GM12864 (cell line): Measurements from ENCODE around the gene GPR183.

Experiments used
- DNase-seq: peaks from one replicate; pipeline ENCODE4 v3.0.0-alpha.2; 2011; ENCODE audit warnings: low read depth
- H3K4me3 ChIP-seq: 2 replicates; pipeline ENCODE4 v1.5.1; 2011; ENCODE audit warnings: mild to moderate bottlenecking, low read depth, low read length, control low read depth
- TF ChIP-seq, protein P1 (sequence below): IDR thresholded peaks from 2 replicates; pipeline ENCODE4 v1.5.1; 2011; ENCODE audit warnings: low read depth, mild to moderate bottlenecking, moderate library complexity, low read length, control low read depth, inconsistent platforms; ENCODE audit errors: missing control alignments

Gene GPR183

DNA sequence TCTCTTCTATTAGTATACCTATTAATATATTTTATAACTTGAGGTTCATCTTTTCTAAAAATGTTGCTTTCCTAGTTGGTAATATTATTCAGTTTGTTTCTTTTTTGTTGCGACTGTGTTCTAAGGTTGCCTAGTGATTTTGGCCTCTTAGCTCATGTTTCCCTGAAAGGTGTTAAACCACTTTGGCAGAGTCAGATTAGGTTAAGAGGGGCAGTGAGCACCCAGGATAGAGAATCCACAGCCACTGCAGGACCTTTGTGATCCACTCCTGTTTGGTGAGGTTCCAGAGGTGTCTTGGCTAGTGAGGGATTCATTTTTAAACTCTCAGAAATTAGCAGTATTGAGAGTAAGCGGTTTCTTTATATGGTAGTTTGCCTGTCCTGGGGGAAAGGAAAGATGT is 34.1 kb downstream of the GPR183 start:
- no peak for DNase-seq
- no peak overlapping the region for H3K4me3 ChIP-seq
- TF ChIP-seq, protein P1, sequence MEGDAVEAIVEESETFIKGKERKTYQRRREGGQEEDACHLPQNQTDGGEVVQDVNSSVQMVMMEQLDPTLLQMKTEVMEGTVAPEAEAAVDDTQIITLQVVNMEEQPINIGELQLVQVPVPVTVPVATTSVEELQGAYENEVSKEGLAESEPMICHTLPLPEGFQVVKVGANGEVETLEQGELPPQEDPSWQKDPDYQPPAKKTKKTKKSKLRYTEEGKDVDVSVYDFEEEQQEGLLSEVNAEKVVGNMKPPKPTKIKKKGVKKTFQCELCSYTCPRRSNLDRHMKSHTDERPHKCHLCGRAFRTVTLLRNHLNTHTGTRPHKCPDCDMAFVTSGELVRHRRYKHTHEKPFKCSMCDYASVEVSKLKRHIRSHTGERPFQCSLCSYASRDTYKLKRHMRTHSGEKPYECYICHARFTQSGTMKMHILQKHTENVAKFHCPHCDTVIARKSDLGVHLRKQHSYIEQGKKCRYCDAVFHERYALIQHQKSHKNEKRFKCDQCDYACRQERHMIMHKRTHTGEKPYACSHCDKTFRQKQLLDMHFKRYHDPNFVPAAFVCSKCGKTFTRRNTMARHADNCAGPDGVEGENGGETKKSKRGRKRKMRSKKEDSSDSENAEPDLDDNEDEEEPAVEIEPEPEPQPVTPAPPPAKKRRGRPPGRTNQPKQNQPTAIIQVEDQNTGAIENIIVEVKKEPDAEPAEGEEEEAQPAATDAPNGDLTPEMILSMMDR: no peak

DNA sequence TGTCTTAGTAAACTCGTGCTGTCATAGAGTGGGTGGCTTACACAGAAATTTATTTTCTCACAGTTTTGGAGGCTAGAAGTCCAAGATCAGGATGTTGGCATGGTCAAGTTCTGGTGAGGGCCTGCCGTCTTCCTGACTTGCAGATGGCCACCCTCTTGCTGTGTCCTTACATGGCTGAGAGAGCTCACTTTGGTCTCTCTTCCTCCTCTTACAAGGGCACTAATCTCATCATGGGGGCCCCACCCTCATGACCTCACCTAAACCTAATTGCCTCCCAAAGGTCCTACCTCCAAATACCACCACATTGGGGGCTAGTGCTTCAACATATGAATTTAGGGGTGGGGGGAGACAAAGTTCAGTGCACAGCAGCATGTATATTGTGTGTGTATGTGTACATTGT is 34.7 kb downstream of the GPR183 start:
- no peak for DNase-seq
- TF ChIP-seq, protein P1: no peak
- H3K4me3 ChIP-seq: no peak overlapping the region

DNA sequence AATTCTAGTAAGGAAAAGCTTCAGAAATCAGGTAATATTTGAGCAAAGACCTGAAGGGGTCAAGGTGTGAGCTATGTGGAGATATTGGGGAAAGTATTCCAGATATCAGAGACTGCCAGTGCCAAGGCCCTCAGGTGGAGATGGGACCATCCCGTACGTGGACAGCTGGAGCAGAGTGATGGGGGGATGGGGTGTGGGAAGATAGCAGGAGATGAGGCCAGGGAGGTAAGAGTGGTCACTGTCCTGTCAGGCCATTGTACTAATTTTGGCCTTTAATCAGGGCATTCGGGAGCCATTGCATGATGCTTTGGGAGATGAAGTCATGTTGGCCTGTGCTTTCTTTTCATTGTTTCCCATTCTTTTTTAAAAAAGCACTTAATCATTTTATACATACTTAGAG is 36.0 kb downstream of the GPR183 start:
- TF ChIP-seq, protein P1: no peak
- no peak overlapping the region for H3K4me3 ChIP-seq
- no peak for DNase-seq

DNA sequence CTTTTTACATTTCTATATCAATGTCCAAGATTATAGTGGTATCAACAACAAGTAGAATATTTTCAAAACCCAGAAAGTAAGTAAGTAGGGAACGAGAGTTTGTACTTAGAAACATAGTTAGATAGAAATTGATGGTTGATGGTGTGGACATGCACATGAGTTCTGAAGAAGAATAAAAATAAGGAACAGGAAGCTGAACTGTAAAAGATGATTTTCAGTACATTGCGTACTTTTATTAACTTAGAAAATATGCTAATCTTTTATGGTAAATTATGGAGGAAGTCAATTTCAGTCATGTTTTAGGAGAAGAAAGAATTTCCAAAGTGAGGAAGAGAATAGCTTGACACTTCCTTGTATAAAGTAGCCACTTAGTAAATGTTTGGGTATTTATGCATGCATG is 36.7 kb downstream of the GPR183 start:
- DNase-seq: no peak
- TF ChIP-seq, protein P1: no peak
- no peak overlapping the region for H3K4me3 ChIP-seq

DNA sequence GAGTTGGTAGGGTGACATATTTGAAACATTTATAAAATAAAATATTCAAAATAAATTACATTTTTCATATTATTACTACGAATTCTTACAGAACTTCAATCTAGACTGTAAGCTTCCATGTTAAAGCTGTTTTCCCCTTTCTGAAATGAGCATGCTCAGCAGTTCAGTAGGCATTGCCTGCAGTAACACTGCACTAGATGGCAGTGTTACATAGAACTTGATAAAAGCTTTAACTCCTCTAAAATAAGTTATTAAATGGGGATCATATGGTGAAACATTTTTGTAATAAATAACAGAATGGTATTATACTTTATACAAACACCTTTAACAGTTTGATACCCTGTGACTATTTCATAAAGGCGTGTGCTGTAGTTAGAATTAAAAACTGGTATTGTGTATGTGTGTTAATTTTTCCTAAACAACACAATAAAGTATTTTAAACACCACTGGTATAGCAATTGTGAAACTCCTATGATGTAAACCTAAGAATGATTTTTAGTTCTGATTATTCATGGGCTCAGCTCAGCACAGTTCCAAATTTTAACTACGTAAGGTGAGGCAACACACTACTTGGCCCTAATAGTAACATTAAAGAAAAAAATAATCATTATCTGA is 37.5 kb downstream of the GPR183 start:
- TF ChIP-seq, protein P1: peak; percentile 66
- no peak for DNase-seq
- no peak overlapping the region for H3K4me3 ChIP-seq

DNA sequence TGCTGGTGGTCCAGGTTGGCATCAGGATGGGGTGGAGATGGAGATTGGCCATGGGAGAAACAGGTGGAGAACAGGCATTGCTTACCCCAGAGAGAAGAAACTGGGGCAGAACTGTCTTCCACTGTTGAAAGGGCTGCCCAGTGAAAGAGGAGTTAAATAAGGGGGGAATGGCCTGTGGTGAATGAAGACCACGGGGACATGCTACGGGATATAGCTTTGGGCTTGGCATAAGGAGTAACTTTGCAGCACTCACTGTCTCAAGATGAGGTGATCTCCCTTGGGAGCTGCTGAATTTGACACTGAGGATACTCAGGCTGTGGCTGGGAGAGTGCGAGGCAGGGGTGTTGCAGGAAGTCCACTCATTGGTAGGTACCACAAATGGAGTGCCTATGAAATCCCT is 38.4 kb downstream of the GPR183 start:
- no peak for DNase-seq
- TF ChIP-seq, protein P1: no peak
- H3K4me3 ChIP-seq: no peak overlapping the region

DNA sequence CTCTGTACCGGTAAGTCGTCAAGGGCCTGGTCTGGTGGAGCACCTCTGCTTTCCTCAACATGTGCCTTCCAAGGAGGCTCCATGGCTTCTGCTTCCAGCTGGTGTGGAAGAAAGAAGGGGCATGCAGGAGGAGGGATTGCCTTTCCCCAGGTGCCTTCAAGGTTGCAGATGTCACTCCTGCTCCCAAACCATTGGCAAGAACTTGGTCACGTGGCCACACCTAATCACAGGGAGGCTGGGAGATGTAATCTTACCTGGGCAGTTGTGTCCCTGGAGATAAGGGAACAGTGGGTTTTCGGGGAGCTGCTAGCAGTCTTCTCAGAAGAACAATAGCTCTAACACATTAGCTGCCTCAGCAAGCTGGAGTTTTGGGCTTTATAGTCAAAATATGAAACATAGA is 39.3 kb downstream of the GPR183 start:
- TF ChIP-seq, protein P1: no peak
- no peak overlapping the region for H3K4me3 ChIP-seq
- DNase-seq: no peak
